Endothelial cell of umbilical vein (primary cell): ENCODE data around the gene BBS2. TPM values are rescaled to one million over a fixed set of nuclear protein-coding genes. Genes with fewer than 3 reads are reported as not detected.

ENCODE experiments used
- BruUV-seq: library from RNA; stranded (reverse); fragments of 400-500 nt; replicated peaks from 2 replicates; lab custom pipeline; 2021; lab: Mats Ljungman, UMichigan
- CTCF ChIA-PET: fragments of 300-600, 350-600 bp; sonication (Branson Sonifier 250); formaldehyde crosslinking; loops from one replicate; lab custom pipeline; 2021; ENCODE audit warnings: antibody characterized with exemption, inconsistent platforms; lab: Charles Lee
- POLR2A ChIA-PET: fragments of 300-600, 350-600 bp; sonication (Branson Sonifier 250); formaldehyde crosslinking; loops from one replicate; lab custom pipeline; 2021; ENCODE audit warnings: antibody characterized with exemption, inconsistent platforms; lab: Charles Lee
- DNase-seq: peaks from one replicate; pipeline ENCODE4 v3.0.0-alpha.2; 2011; ENCODE audit warnings: low read depth, low spot score
- FAIRE-seq: peaks from 2 replicates; lab custom pipeline; 2011; peaks lifted over from hg19 to GRCh38; lab: Jason Lieb, UNC
- H2AFZ ChIP-seq: 2 replicates; pipeline ENCODE4 v1.6.0; 2012; ENCODE audit warnings: low read depth, low read length, control low read depth, inconsistent platforms
- H3K27ac ChIP-seq: 2 replicates; pipeline ENCODE4 v1.5.1; 2011; ENCODE audit warnings: low read depth, mild to moderate bottlenecking, control low read depth, low read length, moderate library complexity; ENCODE audit not compliant: insufficient read depth
- H3K27me3 ChIP-seq, 2 experiments: 2 replicates each; pipeline versions ENCODE4 v1.6.0 to v1.6.1; 2011; ENCODE audit warnings: low read length in 2 of 2, mixed read lengths in 1 of 2; ENCODE audit not compliant: control insufficient read depth in 2 of 2, insufficient read depth in 2 of 2
- H3K36me3 ChIP-seq, 2 experiments: 2 replicates in 1 of 2; 3 replicates in 1 of 2; pipeline ENCODE4 v1.5.1; 2011; ENCODE audit warnings: low read length in 2 of 2, mild to moderate bottlenecking in 1 of 2, moderate library complexity in 1 of 2; ENCODE audit not compliant: control insufficient read depth in 2 of 2, insufficient read depth in 2 of 2; ENCODE audit errors: extremely low read depth in 1 of 2
- H3K4me1 ChIP-seq: 3 replicates; pipeline ENCODE4 v1.5.1; 2011; ENCODE audit warnings: mild to moderate bottlenecking, low read length; ENCODE audit not compliant: control insufficient read depth, insufficient read depth; ENCODE audit errors: extremely low read depth
- H3K4me2 ChIP-seq: 2 replicates; pipeline ENCODE4 v1.6.1; 2011; ENCODE audit warnings: low read length, control low read depth, mixed read lengths; ENCODE audit not compliant: insufficient read depth
- H3K4me3 ChIP-seq, 3 experiments: fragments of 200-600 bp in 1 of 3; sonication (generic), shearing (Covaris generic) in 1 of 3; replicated peaks in 1 of 3; 2 replicates each; pipeline ENCODE4 v1.5.1; 2011 to 2016; ENCODE audit warnings: control low read depth in 3 of 3, low read length in 3 of 3, mild to moderate bottlenecking in 2 of 3, inconsistent platforms in 1 of 3, low read depth in 1 of 3, moderate library complexity in 1 of 3; ENCODE audit not compliant: insufficient read depth in 1 of 3
- H3K79me2 ChIP-seq: 2 replicates; pipeline ENCODE4 v1.6.0; 2012; ENCODE audit warnings: low read length, inconsistent platforms; ENCODE audit not compliant: control insufficient read depth, insufficient read depth
- H3K9ac ChIP-seq: replicated peaks from 2 replicates; pipeline ENCODE3; 2011; ENCODE audit warnings: low read length, control low read depth; ENCODE audit not compliant: insufficient read depth; ENCODE audit errors: extremely low read depth
- H3K9me1 ChIP-seq: replicated peaks from 3 replicates; pipeline ENCODE4 v1.6.0; 2011; ENCODE audit warnings: mild to moderate bottlenecking, low read length; ENCODE audit not compliant: control insufficient read depth, insufficient read depth; ENCODE audit errors: extremely low read depth
- H3K9me3 ChIP-seq: replicated peaks from 2 replicates; pipeline ENCODE4 v1.5.1; 2012; ENCODE audit warnings: low read length, inconsistent platforms; ENCODE audit not compliant: control insufficient read depth, insufficient read depth
- H4K20me1 ChIP-seq: replicated peaks from 2 replicates; pipeline ENCODE3; 2011; ENCODE audit warnings: mild to moderate bottlenecking, low read length; ENCODE audit not compliant: control insufficient read depth, insufficient read depth; ENCODE audit errors: extremely low read depth
- CTCF ChIP-seq, 2 donors: IDR thresholded peaks; 1 replicate in 1 of 2; 2 replicates in 1 of 2; pipeline ENCODE4 v1.5.1; 2011; ENCODE audit warnings: low read length in 2 of 2, mild to moderate bottlenecking in 2 of 2, moderate library complexity in 2 of 2, control low read depth in 1 of 2, inconsistent platforms in 1 of 2, low read depth in 1 of 2; ENCODE audit not compliant: insufficient read depth in 1 of 2; ENCODE audit errors: extremely low read depth in 1 of 2
- EZH2 ChIP-seq: IDR thresholded peaks from 2 replicates; pipeline ENCODE4 v1.6.1; 2012; ENCODE audit warnings: borderline replicate concordance, low read depth, mild to moderate bottlenecking, moderate library complexity, low read length, inconsistent platforms; ENCODE audit not compliant: severe bottlenecking
- FOS ChIP-seq: IDR thresholded peaks from 2 replicates; pipeline ENCODE4 v1.6.1; 2011; ENCODE audit warnings: mild to moderate bottlenecking, low read length, moderate library complexity, borderline replicate concordance; ENCODE audit not compliant: insufficient read depth
- GATA2 ChIP-seq: IDR thresholded peaks from 2 replicates; pipeline ENCODE4 v1.7.0; 2011; ENCODE audit warnings: low read depth, mild to moderate bottlenecking, moderate library complexity, mixed read lengths, low read length; ENCODE audit not compliant: insufficient read length, insufficient read depth
- JUN ChIP-seq: IDR thresholded peaks from 2 replicates; pipeline ENCODE4 v1.6.1; 2011; ENCODE audit warnings: borderline replicate concordance, low read depth; ENCODE audit not compliant: insufficient read length, insufficient read depth
- MAX ChIP-seq: IDR thresholded peaks from 2 replicates; pipeline ENCODE4 v1.6.1; 2011; ENCODE audit not compliant: insufficient read depth, insufficient read length
- MYC ChIP-seq: IDR thresholded peaks from one replicate; pipeline ENCODE4 v1.6.1; 2011; ENCODE audit warnings: mild to moderate bottlenecking, low read depth, low read length
- POLR2A ChIP-seq: IDR thresholded peaks from 2 replicates; pipeline ENCODE4 v1.6.1; 2012; ENCODE audit warnings: low read depth, mild to moderate bottlenecking, control low read depth, low read length
- POLR2AphosphoS5 ChIP-seq: IDR thresholded peaks from 2 replicates; pipeline ENCODE4 v1.6.1; 2012; ENCODE audit warnings: low read depth, mild to moderate bottlenecking, control low read depth, low read length, moderate library complexity; ENCODE audit not compliant: insufficient read depth
- dilution Hi-C: fragments of 300-500 bp; cut with MboI; formaldehyde crosslinking; loops from one replicate; pipeline ENCODE4 v1.15.0; 2019; ENCODE audit warnings: low sequenced_read_pairs; ENCODE audit not compliant: extremely low pct_ligation_motif_present
- intact Hi-C: fragments of 100-400 bp; cut with micrococcal nuclease; formaldehyde crosslinking; loops from one replicate; pipeline ENCODE4 v1.10.0; 2022
- polyA plus RNA-seq, 4 experiments: library from polyadenylated mRNA; depleted of rRNA in 3 of 4; stranded (reverse) in 3 of 4; unstranded in 1 of 4; fragments of >200 nt; gene quantifications; 2 replicates each; pipeline versions ENCODE4 v1.2.1 to v1.2.3, GENCODE V29; 2011 to 2012; ENCODE audit warnings: missing spikeins in 1 of 4
- total RNA-seq: library from RNA; stranded (reverse); gene quantifications from 2 replicates; pipeline ENCODE4 v1.2.3, GENCODE V29; 2021

Gene BBS2
- total and polyA plus RNA-seq, 2 donors (not counting 3 experiments of a cell fraction or from before 2014, with no cell fraction given): 37.6 to 44.8 TPM

DNA sequence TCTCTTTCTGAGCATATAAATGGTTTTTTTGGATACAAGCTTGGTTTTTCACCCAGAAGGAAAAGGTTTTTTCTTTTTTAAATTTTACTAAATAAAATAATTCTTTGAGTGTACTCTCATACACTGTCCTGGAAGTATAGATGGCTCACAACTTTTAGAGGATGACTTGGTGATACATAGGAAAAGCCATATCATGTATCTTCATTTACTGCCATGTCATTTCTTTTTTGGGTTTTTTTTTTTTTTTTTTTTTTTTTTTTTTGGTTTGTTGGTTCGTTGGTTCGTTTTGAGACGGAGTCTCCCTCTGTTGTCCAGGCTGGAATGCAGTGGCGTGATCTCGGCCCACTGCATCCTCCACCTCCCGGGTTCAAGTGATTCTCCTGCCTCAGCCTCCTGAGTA, 56.7 kb downstream of the BBS2 start:
- ChIA-PET CTCF (no interaction called here), POLR2A (interaction anchor here (0.7 kb wide), 1 partner anchor 12 kb away, joined by 11 read pairs; the partner anchor contains the start of gene NUDT21)
- Histone ChIP-seq H2AFZ (no peak overlapping the region), H3K4me3 (no peak overlapping the region), H3K4me1 (no peaks in the 10 kb centered on the region), H3K27ac (no peak overlapping the region), H3K4me2 (no peak overlapping the region), H3K79me2 (no peaks in the 10 kb centered on the region), H3K9me3 (no peaks in the 10 kb centered on the region), H3K9me1 (no peaks in the 10 kb centered on the region), H4K20me1 (no peaks in the 10 kb centered on the region), H3K27me3 (no peaks in the 10 kb centered on the region), H3K36me3 (peaks cover 4 to 47% of the 10 kb centered on the region in 2 experiments), H3K9ac (no peak overlapping the region)
- TF ChIP-seq EZH2 (no peak), GATA2 (no peak), POLR2A (no peak), MYC (no peak), JUN (no peak), MAX (no peak), FOS (no peak), POLR2AphosphoS5 (no peak), CTCF (IDR thresholded peaks at IDR 0.05; ENCODE audit: extremely low read depth in 1 of 2, insufficient read depth in 1 of 2, low read depth in 1 of 2, low read length in 2 of 2) (no peak)
- no peak for FAIRE-seq
- dilution Hi-C loops: no loop called here
- no peak for DNase-seq
- no TSS peak for BruUV-seq
- intact Hi-C loops: no loop called here
